A172 (cell line): ENCODE measurements around the gene NOVA2. TPM values are rescaled to one million over a fixed set of nuclear protein-coding genes. Genes with fewer than 3 reads are reported as not detected.

Experiments
- DNase-seq: peaks from one replicate; pipeline ENCODE4 v3.0.0-alpha.2; 2015; ENCODE audit warnings: low spot score
- total RNA-seq: library from RNA; depleted of rRNA; stranded (reverse); fragments of >200 nt; shearing (Covaris generic); gene quantifications from 2 replicates; pipeline ENCODE4 v1.2.3, GENCODE V29; 2014

Gene NOVA2
- total RNA-seq, 1 experiment from 2014 or later: 0.53 TPM

DNA sequence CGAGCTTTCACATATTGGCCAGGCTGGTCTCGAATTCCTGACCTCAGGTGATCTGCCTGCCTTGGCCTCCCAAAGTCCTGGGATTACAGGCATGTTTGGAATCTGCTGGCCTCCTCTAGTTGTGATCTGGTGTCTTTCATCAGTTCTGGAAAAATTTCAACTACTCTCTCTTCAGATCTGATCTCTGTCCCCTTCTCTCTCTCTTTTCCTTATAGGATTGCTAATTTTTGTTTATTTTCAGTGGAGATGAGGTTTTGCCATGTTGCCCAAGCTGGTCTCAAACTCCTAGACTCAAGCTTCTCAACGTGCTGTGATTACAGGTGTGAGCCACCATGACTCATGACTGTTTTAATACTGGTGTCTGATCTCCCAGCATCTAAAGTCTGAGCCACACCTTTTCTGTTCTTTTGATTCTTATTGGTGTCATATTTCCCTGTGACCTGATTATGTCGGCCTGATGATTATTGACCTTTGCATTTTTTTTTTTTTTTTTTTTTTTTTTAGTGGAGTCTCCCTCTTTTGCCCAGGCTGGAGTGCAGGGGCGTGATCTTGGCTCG, 48.7 kb downstream of the NOVA2 start:
- no peak for DNase-seq

GRCh38 chr19:45922281-45922680, 51.4 kb downstream of the NOVA2 start:
- DNase-seq: no peak

DNA sequence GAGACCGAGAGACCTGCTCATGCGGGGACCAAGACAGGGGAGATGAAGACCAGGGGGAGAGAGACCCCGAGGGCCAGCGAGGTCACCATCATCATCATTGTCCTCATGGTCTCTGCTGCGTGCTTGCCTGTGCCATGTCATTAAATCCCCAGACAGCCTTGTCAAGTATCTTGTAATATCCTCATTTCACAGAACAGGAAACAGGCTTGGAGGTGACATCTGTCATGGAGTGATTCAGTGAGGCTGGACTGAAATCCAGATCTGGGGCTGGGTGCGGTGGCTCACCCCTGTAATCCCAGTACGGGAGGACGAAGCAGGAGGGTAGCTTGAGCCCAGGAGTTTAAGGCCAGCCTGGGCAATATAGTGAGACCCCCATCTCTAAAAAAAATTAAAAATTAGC, 53.2 kb downstream of the NOVA2 start:
- DNase-seq: no peak

GRCh38 chr19:45919678-45920077, 54.0 kb downstream of the NOVA2 start:
- no peak for DNase-seq

DNA sequence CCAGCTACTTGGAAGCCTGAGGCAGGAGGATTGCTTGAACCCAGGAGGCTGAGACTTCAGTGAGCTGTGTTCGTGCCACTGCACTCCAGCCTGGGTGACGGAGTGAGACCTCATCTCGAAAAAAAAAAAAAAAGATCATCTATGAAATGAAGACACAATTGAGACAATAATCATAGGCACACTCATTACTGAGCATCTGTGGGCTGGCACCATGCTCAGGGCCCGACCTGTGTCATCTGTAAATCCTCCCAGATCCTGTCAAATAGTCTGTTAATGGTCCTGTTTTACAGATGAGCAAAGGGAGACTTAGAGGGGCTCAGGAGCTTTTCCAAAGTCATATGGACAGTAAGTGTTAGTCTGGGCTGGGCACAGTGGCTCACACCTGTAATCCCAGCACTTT, 54.9 kb downstream of the NOVA2 start:
- DNase-seq: no peak

DNA sequence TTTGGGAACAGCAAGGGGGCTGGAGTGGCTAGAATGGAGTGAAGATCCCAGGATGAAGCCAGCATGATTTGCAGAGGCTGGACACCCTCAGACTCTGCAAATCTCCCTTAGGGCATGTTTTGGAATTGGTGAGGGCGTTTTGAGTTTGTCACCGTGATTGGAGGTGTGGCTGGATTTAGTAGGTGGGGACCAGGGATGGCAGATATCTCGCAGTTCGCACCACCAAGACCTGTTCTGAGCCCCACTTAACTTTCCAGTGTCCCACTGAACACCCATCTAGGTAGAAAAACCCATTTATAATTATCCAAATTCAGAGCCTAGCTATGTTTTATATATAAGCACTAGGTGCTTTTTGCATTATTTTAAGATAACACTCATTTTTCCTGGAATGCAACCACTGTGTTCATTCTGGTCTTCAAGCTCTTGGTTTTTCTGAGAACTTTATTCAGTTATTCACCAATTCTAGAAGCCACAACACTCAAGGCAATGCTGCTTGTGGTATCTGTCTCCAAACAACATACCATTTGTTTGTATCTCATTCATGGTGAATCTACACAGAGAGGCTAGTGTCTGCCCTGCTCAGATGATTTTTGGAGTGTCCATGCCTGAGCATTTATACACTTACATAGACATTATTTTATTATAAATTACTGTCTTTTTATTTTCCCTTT, 56.1 kb downstream of the NOVA2 start:
- no peak for DNase-seq

DNA sequence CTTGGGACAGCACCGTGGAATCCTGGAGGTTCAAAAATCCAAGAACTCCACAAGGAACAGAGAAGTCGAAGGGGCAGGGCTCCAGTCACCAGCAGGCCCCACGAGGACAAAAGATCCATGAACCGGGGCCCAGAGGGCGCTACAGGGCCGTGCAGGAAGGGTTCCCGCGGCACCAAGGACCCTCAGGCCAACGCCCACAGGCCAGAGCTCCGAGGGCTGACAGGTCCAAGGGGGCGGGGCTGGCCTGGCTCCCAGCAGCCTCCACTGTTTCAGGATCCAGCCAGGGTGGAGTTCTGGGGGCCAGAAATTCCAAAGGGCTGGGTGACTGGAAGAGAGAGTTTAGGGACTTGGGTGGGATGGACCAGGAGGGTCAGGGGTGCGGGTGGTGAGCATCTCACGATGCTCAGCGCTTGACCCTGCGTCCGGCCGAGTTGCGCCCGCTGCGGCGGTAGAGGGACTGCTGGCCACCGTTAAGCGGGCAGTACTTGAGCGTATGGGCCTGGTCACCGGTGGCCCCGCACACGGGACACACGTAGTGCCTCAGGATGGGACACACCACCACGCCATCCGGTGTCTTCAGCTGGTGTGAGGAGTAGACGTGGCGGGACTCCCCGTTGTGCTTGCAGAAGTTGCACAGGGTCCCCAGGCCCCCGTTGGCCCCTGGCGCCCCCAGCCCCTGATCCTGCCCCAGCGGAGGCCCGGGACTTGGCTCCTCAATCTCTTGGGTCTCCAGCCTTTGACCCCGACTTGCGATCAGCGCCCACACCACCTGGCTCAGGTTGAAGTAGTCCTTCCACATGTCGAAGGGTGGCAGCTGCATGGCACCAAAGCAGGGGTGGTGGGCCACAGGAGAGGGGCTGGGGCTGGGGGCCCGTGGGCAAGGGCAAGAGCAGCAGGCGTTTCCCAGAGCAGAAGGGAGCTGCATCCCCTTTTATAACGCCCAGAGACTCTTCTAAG, 59.5 kb downstream of the NOVA2 start, which contains the start of gene NANOS2:
TSS of gene NANOS2 (minus strand) at position 905 of the 957 bp plus-strand sequence. CDS start at position 820, 85 bp downstream.
- no peak for DNase-seq

- no peak for DNase-seq
These were observed 62.4 kb downstream of the NOVA2 start for GRCh38 chr19:45911291-45911690.

GRCh38 chr19:45908956-45909355, 64.7 kb downstream of the NOVA2 start:
- no peak for DNase-seq

DNA sequence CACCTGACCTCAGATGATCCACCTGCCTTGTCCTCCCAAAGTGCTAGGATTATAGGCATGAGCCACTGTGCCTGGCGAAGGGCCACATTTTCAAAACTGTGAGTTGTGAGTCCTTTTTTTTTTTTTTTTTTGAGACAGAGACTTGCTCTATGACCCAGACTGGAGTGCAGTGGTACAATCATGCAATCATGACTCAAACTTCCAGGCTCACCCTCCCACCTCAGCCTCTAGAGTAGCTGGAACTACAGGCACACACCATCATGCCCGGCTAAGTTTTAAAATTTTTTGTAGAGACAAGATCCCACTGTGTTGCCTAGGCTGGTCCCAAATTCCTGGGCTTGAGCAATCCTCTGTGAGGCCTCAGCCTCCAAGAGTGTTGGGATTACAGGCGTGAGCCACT, 67.4 kb downstream of the NOVA2 start:
- DNase-seq: no peak

DNA sequence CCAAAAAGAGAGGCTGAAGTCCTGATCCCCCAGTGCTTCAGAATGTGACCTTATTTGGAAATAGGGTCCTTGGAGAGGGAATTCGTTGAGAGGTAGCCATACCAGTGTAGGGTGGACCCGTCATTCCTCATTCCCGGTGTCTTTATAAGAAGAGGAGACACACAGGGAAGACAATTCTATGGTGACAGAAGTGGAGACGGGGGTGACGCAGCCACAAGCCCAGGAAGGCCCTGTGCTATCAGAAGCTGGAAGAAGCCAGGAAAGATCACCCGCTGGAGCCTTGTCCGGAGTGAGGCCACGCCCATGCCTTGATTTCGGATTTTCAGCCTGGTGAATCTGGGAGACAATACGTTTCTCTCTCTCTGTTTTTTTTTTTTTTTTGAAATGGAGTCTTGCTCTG, 68.7 kb downstream of the NOVA2 start:
- DNase-seq: no peak

DNA sequence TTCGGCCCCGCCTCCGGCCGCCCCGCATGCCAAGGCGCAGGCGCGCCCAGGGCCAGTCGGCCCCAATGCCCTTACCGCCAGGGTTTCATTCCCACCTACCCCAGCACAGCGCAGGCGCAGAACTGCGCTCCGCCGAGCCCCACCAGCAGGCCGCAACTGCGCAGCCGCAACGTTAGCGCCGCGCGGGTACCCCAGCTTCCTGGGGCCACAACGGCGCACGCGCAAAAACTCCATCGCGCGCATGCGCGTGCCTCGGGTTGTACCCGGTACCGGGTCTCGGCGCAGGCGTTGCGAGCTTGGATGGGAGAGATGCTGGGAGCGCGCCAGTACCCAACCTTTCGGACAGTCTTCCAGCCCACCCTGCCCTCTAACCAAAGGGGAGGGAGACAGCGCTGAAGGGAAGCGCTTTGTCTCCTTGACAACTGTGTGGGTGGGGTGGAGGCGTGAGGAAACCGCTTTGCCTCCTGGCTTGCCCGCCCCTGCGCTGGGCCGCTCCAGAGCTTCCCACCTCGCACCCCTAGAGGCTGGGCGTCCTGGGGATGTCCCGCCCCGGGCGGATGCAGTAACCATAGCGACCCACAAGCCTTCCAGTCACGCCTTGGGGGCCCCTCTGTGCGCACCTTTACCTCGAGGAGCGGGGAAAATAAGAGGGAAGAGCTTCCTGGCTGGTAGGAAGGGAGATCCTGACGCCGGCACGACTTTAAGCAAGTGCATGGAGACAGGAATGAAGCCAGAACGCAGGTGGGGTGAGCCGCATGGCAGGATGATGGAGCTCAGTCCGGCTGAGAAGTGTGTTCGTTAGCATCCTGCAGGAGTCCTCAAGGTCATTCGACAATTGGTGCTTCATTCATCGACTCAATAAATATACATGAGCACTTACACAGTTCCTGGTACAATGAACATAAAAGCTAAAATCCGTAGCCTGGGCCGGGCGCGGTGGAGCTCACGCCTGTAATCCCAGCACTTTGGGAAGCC, 70.7 kb downstream of the NOVA2 start:
- DNase-seq: peak; percentile 86

- DNase-seq: no peak
These were observed 71.6 kb downstream of the NOVA2 start, which contains the start of gene MYPOP for GRCh38 chr19:45901912-45902650. TSS of gene MYPOP (minus strand) at chr19:45902613. CDS start at chr19:45901773, 840 bp downstream.

DNA sequence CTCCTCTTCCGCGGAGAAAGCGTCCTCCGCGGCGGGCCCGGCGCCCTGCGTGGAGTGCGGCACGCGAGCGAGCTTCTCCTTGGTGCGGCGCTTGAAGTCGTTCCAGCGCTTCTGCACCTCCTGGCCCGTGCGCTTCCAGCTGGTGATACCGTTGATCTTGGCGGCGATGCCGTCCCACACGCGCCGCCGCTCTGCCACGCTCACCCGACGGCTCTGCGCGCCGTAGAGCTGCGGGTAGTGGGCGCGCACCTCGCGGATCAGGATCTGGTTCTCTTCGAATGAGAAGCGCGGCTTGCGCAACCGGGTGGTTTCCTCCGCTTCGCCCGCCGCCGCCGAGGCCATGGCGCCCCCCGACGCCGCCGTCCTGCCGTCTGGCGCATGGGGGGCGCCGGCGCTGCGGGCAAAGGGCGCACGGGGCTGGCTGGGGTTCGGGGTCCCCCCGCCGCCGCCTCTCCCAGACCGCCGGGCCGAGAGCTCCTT, 72.2 kb downstream of the NOVA2 start:
- no peak for DNase-seq

GRCh38 chr19:45900738-45901431, 72.8 kb downstream of the NOVA2 start:
- DNase-seq: no peak

- no peak for DNase-seq
These were observed 73.6 kb downstream of the NOVA2 start for GRCh38 chr19:45899919-45900589.

DNA sequence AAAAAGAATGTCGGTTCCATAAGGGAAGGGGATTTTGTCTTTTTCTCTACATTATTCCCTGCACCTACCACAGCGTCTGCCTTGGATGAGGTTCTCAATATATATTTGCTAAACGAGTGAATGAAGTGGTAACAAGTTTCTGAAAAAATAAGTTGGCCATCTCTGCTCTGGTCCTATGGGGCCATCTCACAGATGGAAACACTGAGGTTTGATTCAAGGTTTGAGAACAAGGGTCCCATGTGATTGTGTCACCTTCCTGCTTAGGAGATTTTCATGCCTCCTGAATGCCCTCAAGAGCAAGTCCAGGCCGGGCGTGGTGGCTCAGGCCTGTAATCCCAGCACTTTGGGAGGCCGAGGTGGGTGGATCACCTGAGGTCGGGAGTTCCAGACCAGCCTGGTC, 74.4 kb downstream of the NOVA2 start:
- no peak for DNase-seq

DNA sequence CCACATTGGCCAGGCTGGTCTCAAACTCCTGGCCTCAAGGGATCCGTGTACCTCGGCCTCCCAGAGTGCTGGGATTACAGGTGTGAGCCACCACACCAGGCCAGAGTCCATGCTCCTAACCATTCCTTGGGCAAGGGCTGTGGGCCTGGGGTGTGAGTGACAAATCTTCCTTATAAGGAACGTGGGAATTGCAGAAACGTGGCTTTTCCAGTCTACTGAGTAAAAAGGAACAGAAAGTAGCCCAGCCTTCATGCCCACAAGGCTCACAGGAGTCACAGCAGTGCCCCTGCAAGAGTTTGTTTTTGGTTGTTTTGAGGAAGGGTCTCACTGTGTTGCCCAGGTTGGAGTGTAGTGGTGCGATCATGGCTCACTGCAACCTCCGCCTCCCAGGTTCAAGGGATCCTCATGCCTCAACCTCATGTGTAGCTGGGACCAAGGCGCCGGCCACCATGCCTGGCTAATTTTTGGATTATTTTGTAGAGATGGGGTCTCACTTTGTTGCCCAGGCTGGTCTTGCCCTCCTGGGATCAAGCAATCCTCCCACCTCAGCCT, 76.3 kb downstream of the NOVA2 start:
- no peak for DNase-seq
